Measurements from ENCODE around the gene INPP5K. TPM values are rescaled to one million over a fixed set of nuclear protein-coding genes. Genes with fewer than 3 reads are reported as not detected.
A peak's percentile ranks its signal among the peaks of the same experiment; 100 is the strongest.

Gene INPP5K
- total RNA-seq, 1 donor from 2014 or later: 50.0 TPM

- ChIA-PET POLR2A (interaction anchor here (1.1 to 1.4 kb wide), 7 partner anchors 9 to 135 kb away, joined by 3 to 4 read pairs (median 3); partner anchors contain the start of gene SLC43A2), CTCF (no interaction called here)
- intact Hi-C loops (cut with micrococcal nuclease): no loop called here
- no peak for TF ChIP-seq CTCF (IDR thresholded peaks at IDR 0.05)
- Mint-ChIP-seq H3K9me3 (no peaks in the 10 kb centered on the region), H3K27ac (peak overlapping the region; percentile 2), H3K4me1 (peaks cover 35% of the 10 kb centered on the region), H3K27me3 (no peaks in the 10 kb centered on the region), H3K36me3 (ENCODE audit: low read depth) (peaks cover 21% of the 10 kb centered on the region), H3K4me3 (peak overlapping the region; percentile 19)
- ATAC-seq (ENCODE audit: low read depth) (no peak), DNase-seq (no peak)
Observed at GRCh38 chr17:1493291-1493980, 23.0 kb downstream of the INPP5K start.

- Mint-ChIP-seq H3K36me3 (ENCODE audit: low read depth) (peaks cover 16% of the 10 kb centered on the region), H3K9me3 (no peaks in the 10 kb centered on the region), H3K4me1 (peaks cover 40% of the 10 kb centered on the region), H3K27ac (peak within 1 kb of the TSS; percentile 56), H3K27me3 (no peaks in the 10 kb centered on the region), H3K4me3 (peak within 1 kb of the TSS; percentile 87)
- ATAC-seq (ENCODE audit: low read depth) (no peak), DNase-seq (no peak)
- CTCF ChIA-PET: interaction anchor here (1.4 to 1.6 kb wide), 2 partner anchors 23 to 127 kb away, joined by 4 to 8 read pairs; partner anchors contain the start of gene INPP5K
- intact Hi-C loops (cut with micrococcal nuclease): no loop called here
- POLR2A ChIA-PET: interaction anchor here (0.6 to 1.4 kb wide), 13 partner anchors 8 to 136 kb away, joined by 3 to 5 read pairs (median 3); partner anchors contain the start of genes INPP5K, SLC43A2 and YWHAE
- no peak for TF ChIP-seq CTCF (IDR thresholded peaks at IDR 0.05)
Observed at GRCh38 chr17:1492249-1493206, 23.9 kb downstream of the INPP5K start, which contains the start of gene MYO1C. Gene MYO1C, minus strand, starts transcription at chr17:1492686. Its CDS starts 199 bp downstream, at chr17:1492487.

- Mint-ChIP-seq H3K36me3 (ENCODE audit: low read depth) (peaks cover 13% of the 10 kb centered on the region), H3K27me3 (no peaks in the 10 kb centered on the region), H3K9me3 (no peaks in the 10 kb centered on the region), H3K27ac (peak overlapping the region; percentile 56), H3K4me3 (peak overlapping the region; percentile 87), H3K4me1 (peaks cover 46% of the 10 kb centered on the region)
- DNase-seq (peak; percentile 66), ATAC-seq (ENCODE audit: low read depth) (peak; percentile 42)
- ChIA-PET POLR2A (interaction anchor here (0.6 to 1.4 kb wide), 10 partner anchors 11 to 137 kb away, joined by 3 to 5 read pairs (median 3); partner anchors contain the start of genes INPP5K, SLC43A2 and YWHAE), CTCF (interaction anchor here (1.4 to 1.6 kb wide), 2 partner anchors 24 to 126 kb away, joined by 4 to 8 read pairs; partner anchors contain the start of gene INPP5K)
- TF ChIP-seq CTCF (IDR thresholded peaks at IDR 0.05): no peak
- intact Hi-C loops (cut with micrococcal nuclease): loop anchor here (2.0 kb wide), 1 partner anchor 71 kb away; the partner anchor contains the start of gene PITPNA
Observed at GRCh38 chr17:1491443-1492248, 24.8 kb downstream of the INPP5K start.

GRCh38 chr17:1490643-1491442 lies 25.6 kb downstream of the INPP5K start:
- DNase-seq: peak; percentile 68
- peak; percentile 47 for ATAC-seq (ENCODE audit: low read depth)
- intact Hi-C loops (cut with micrococcal nuclease): loop anchor here (2.0 kb wide), 1 partner anchor 72 kb away; the partner anchor contains the start of gene PITPNA
- Mint-ChIP-seq H3K27ac (peak overlapping the region; percentile 80), H3K9me3 (no peaks in the 10 kb centered on the region), H3K27me3 (no peaks in the 10 kb centered on the region), H3K4me3 (peak overlapping the region; percentile 84), H3K36me3 (ENCODE audit: low read depth) (peaks cover 10% of the 10 kb centered on the region), H3K4me1 (peaks cover 49% of the 10 kb centered on the region)
- ChIA-PET POLR2A (interaction anchor here (0.6 to 1.1 kb wide), 4 partner anchors 13 to 91 kb away, joined by 3 to 4 read pairs (median 3); partner anchors contain the start of gene YWHAE), CTCF (no interaction called here)
- no peak for TF ChIP-seq CTCF (IDR thresholded peaks at IDR 0.05)
